GM12878 (cell line): Measurements from ENCODE around the gene FADD. TPM values are rescaled to one million over a fixed set of nuclear protein-coding genes. Genes with fewer than 3 reads are reported as not detected.

Experiments
- CHD4 ChIP-seq: fragments of 200-600 bp; sonication (generic); IDR thresholded peaks from 2 replicates; pipeline ENCODE4 v1.6.1; 2016; ENCODE audit warnings: mild to moderate bottlenecking
- EED ChIP-seq: sonication (generic); IDR thresholded peaks from 2 replicates; pipeline ENCODE4 v1.6.1; 2016; ENCODE audit warnings: antibody characterized with exemption, low read depth
- FOS ChIP-seq: IDR thresholded peaks from 3 replicates; pipeline ENCODE4 v1.6.1; 2011; ENCODE audit warnings: borderline replicate concordance; ENCODE audit not compliant: insufficient read length; ENCODE audit errors: extremely low read depth
- GATAD2B ChIP-seq: fragments of 450-650 bp; conservative IDR thresholded peaks from 2 replicates; pipeline ENCODE4 v1.6.1; 2017; ENCODE audit warnings: low read depth, mild to moderate bottlenecking, moderate library complexity
- IKZF2 ChIP-seq, 2 experiments: fragments of 450-650 bp; IDR thresholded peaks; 2 replicates each; pipeline ENCODE4 v1.6.1; 2017; ENCODE audit warnings: mild to moderate bottlenecking in 2 of 2, moderate library complexity in 2 of 2
- JUND ChIP-seq: IDR thresholded peaks from 2 replicates; pipeline ENCODE4 v1.6.1; 2012; ENCODE audit warnings: low read depth, mild to moderate bottlenecking, low read length, improper control_type of control experiment, moderate library complexity
- POLR2AphosphoS2 ChIP-seq: IDR thresholded peaks from 2 replicates; pipeline ENCODE4 v1.6.1; 2011; ENCODE audit warnings: low read depth, mild to moderate bottlenecking, low read length, improper control_type of control experiment, moderate library complexity
- RAD51 ChIP-seq: fragments of 450-650 bp; IDR thresholded peaks from 2 replicates; pipeline ENCODE4 v1.6.1; 2016; ENCODE audit warnings: moderate library complexity, mild to moderate bottlenecking, inconsistent platforms
- RELA ChIP-seq: fragments of 450-650 bp; IDR thresholded peaks from 2 replicates; pipeline ENCODE4 v1.8.0; 2014; ENCODE audit warnings: borderline replicate concordance; ENCODE audit not compliant: partially characterized antibody
- SREBF1 ChIP-seq: IDR thresholded peaks from 2 replicates; pipeline ENCODE4 v1.6.1; 2012; ENCODE audit warnings: mild to moderate bottlenecking, low read length
- SRF ChIP-seq, 2 experiments: IDR thresholded peaks; 2 replicates each; pipeline ENCODE4 v1.6.1; 2011; ENCODE audit warnings: low read depth in 2 of 2, low read length in 2 of 2, mild to moderate bottlenecking in 1 of 2, moderate library complexity in 1 of 2
- SUZ12 ChIP-seq: fragments of 200-600 bp; sonication (generic); IDR thresholded peaks from one replicate; pipeline ENCODE4 v1.6.1; 2018; ENCODE audit warnings: antibody characterized with exemption, mild to moderate bottlenecking; ENCODE audit not compliant: unreplicated experiment
- TCF3 ChIP-seq: IDR thresholded peaks from 2 replicates; pipeline ENCODE4 v1.6.1; 2012; ENCODE audit warnings: low read depth, mild to moderate bottlenecking, low read length, borderline replicate concordance; ENCODE audit not compliant: insufficient read depth
- ZNF274 ChIP-seq: IDR thresholded peaks from one replicate; pipeline ENCODE4 v1.8.0; 2011; ENCODE audit not compliant: insufficient read length, insufficient read depth
- ZZZ3 ChIP-seq: IDR thresholded peaks from 2 replicates; pipeline ENCODE4 v1.6.1; 2011; ENCODE audit warnings: low read depth; ENCODE audit not compliant: control insufficient read depth, insufficient read length
- polyA plus RNA-seq, 11 experiments: library from polyadenylated mRNA; depleted of rRNA in 4 of 11; unstranded in 6 of 11; stranded (reverse) in 5 of 11; fragments of >200 nt; fragmentation: Nextera tagmentation in 4 of 11; fragmentation: Illumina TruSeq in 1 of 11; extraction: Ambion mirVana in 4 of 11; extraction: Trizol in 1 of 11; gene quantifications; 1 replicate in 1 of 11; 2 replicates in 10 of 11; pipeline versions ENCODE4 v1.2.1 to v1.2.3, GENCODE V29; 2011 to 2016; ENCODE audit warnings: inconsistent platforms in 2 of 11, missing spikeins in 2 of 11, low read depth in 1 of 11
- total RNA-seq, 4 experiments: library from RNA; depleted of rRNA in 3 of 4; stranded (reverse); fragments of >200 nt in 3 of 4; fragmentation: Illumina TruSeq in 1 of 4; extraction: Trizol in 1 of 4; gene quantifications; 2 replicates each; pipeline versions ENCODE4 v1.2.1 to v1.2.3, GENCODE V29; 2013 to 2021
- TF ChIP-seq, protein P1 (sequence below): IDR thresholded peaks from 2 replicates; pipeline ENCODE4 v1.6.1; 2011; ENCODE audit warnings: borderline replicate concordance, low read depth, mild to moderate bottlenecking, moderate library complexity, low read length; ENCODE audit not compliant: insufficient read depth, poor library complexity, severe bottlenecking
- TF ChIP-seq, protein P2 (sequence below): fragments of 450-650 bp; conservative IDR thresholded peaks from 2 replicates; pipeline ENCODE4 v1.6.1; 2017; ENCODE audit warnings: mild to moderate bottlenecking, moderate library complexity
- TF ChIP-seq, protein P3 (sequence below): IDR thresholded peaks from 2 replicates; pipeline ENCODE4 v1.6.1; 2012; ENCODE audit warnings: low read length, inconsistent platforms
- TF ChIP-seq, protein P4 (sequence below): IDR thresholded peaks from 2 replicates; pipeline ENCODE4 v1.6.1; 2012; ENCODE audit warnings: improper control_type of control experiment, low read depth, low read length; ENCODE audit not compliant: insufficient replicate concordance

Gene FADD
- total and polyA plus RNA-seq, 10 of the 15 experiments (the other 5 are each of a cell fraction or from before 2014, with no cell fraction given), result 0.32 to 38.7 (median 21.8) TPM

DNA sequence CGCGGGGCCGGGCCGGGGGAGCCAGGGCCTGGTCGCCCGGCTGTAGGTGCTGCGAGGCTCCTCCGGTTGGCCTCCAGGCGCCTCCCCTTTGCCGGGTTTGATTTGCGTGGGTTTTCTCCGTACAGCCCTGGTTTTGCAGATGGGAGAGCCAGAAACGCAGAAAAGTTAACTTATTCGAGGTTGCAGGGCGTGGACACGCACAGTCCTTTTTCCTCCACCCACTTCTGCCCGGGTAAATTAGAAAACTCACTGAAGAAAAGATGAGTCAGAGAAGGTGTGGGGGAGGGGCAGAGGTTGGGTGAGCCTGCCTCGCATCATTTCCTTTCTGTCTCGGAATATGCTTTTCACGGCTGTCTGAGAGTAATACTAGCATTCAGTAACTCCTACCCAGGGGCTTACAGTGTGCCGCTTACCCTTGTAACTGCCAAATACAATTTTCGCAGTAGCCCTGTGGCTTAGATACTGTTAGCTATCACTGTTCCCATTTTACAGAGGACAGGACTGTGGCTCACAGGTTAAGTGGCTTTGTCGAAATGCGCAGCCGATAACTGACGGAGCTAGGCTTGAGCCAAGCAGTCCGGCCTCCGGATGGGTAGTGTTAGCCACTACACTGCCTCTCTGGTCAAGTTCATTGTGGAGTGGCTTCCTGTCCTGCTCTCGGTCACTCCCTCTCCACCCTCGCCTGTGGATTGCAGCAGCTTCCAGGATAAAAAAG, 812 bp downstream of the FADD start (continued):
- TF ChIP-seq ZNF274 (no peak), RELA (no peak), EED (no peak), CHD4 (no peak), SRF (IDR thresholded peaks at IDR 0.05; ENCODE audit: low read depth in 2 of 2, low read length in 2 of 2) (no peak), SREBF1 (no peak), RAD51 (no peak), FOS (no peak), TCF3 (no peak), GATAD2B (0 out of 2 replicates have a peak, but pooled peaks have one; percentile 45), POLR2AphosphoS2 (no peak), IKZF2 (IDR thresholded peaks at IDR 0.05) (no peak), SUZ12 (no peak), ZZZ3 (no peak), JUND (0 out of 2 replicates have a peak, but pooled peaks have one; percentile 19)
- TF ChIP-seq, protein P1, sequence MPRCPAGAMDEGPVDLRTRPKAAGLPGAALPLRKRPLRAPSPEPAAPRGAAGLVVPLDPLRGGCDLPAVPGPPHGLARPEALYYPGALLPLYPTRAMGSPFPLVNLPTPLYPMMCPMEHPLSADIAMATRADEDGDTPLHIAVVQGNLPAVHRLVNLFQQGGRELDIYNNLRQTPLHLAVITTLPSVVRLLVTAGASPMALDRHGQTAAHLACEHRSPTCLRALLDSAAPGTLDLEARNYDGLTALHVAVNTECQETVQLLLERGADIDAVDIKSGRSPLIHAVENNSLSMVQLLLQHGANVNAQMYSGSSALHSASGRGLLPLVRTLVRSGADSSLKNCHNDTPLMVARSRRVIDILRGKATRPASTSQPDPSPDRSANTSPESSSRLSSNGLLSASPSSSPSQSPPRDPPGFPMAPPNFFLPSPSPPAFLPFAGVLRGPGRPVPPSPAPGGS, result no peak
- TF ChIP-seq, protein P2, sequence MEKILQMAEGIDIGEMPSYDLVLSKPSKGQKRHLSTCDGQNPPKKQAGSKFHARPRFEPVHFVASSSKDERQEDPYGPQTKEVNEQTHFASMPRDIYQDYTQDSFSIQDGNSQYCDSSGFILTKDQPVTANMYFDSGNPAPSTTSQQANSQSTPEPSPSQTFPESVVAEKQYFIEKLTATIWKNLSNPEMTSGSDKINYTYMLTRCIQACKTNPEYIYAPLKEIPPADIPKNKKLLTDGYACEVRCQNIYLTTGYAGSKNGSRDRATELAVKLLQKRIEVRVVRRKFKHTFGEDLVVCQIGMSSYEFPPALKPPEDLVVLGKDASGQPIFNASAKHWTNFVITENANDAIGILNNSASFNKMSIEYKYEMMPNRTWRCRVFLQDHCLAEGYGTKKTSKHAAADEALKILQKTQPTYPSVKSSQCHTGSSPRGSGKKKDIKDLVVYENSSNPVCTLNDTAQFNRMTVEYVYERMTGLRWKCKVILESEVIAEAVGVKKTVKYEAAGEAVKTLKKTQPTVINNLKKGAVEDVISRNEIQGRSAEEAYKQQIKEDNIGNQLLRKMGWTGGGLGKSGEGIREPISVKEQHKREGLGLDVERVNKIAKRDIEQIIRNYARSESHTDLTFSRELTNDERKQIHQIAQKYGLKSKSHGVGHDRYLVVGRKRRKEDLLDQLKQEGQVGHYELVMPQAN, result no peak
- TF ChIP-seq, protein P3, sequence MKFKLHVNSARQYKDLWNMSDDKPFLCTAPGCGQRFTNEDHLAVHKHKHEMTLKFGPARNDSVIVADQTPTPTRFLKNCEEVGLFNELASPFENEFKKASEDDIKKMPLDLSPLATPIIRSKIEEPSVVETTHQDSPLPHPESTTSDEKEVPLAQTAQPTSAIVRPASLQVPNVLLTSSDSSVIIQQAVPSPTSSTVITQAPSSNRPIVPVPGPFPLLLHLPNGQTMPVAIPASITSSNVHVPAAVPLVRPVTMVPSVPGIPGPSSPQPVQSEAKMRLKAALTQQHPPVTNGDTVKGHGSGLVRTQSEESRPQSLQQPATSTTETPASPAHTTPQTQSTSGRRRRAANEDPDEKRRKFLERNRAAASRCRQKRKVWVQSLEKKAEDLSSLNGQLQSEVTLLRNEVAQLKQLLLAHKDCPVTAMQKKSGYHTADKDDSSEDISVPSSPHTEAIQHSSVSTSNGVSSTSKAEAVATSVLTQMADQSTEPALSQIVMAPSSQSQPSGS, result peak; percentile 56
- TF ChIP-seq, protein P4, sequence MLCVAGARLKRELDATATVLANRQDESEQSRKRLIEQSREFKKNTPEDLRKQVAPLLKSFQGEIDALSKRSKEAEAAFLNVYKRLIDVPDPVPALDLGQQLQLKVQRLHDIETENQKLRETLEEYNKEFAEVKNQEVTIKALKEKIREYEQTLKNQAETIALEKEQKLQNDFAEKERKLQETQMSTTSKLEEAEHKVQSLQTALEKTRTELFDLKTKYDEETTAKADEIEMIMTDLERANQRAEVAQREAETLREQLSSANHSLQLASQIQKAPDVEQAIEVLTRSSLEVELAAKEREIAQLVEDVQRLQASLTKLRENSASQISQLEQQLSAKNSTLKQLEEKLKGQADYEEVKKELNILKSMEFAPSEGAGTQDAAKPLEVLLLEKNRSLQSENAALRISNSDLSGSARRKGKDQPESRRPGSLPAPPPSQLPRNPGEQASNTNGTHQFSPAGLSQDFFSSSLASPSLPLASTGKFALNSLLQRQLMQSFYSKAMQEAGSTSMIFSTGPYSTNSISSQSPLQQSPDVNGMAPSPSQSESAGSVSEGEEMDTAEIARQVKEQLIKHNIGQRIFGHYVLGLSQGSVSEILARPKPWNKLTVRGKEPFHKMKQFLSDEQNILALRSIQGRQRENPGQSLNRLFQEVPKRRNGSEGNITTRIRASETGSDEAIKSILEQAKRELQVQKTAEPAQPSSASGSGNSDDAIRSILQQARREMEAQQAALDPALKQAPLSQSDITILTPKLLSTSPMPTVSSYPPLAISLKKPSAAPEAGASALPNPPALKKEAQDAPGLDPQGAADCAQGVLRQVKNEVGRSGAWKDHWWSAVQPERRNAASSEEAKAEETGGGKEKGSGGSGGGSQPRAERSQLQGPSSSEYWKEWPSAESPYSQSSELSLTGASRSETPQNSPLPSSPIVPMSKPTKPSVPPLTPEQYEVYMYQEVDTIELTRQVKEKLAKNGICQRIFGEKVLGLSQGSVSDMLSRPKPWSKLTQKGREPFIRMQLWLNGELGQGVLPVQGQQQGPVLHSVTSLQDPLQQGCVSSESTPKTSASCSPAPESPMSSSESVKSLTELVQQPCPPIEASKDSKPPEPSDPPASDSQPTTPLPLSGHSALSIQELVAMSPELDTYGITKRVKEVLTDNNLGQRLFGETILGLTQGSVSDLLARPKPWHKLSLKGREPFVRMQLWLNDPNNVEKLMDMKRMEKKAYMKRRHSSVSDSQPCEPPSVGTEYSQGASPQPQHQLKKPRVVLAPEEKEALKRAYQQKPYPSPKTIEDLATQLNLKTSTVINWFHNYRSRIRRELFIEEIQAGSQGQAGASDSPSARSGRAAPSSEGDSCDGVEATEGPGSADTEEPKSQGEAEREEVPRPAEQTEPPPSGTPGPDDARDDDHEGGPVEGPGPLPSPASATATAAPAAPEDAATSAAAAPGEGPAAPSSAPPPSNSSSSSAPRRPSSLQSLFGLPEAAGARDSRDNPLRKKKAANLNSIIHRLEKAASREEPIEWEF, result no peak
